Activated CD8-positive, alpha-beta T cell treated with anti-CD3 and anti-CD28 coated beads for 36 hours (primary cell): ENCODE results near the gene GPR173. TPM values are rescaled to one million over a fixed set of nuclear protein-coding genes. Genes with fewer than 3 reads are reported as not detected.

Source experiments
- ATAC-seq: fragments of 200-7000 bp; cut with Tn5 transposase; one replicate; pipeline ENCODE4 v1.10.0; 2021; ENCODE audit warnings: mild to moderate bottlenecking, moderate library complexity
- CTCF ChIA-PET: fragments of 350-600 bp; sonication (Branson Sonifier 250); formaldehyde crosslinking; loops from one replicate; lab custom pipeline; 2021; ENCODE audit warnings: antibody characterized with exemption; lab: Charles Lee
- POLR2A ChIA-PET: fragments of 350-600 bp; sonication (Branson Sonifier 250); formaldehyde crosslinking; loops from one replicate; lab custom pipeline; 2021; ENCODE audit warnings: antibody characterized with exemption; lab: Charles Lee
- DNase-seq: peaks from one replicate; pipeline ENCODE4 v3.0.0-alpha.2; 2020
- H3K27ac Mint-ChIP-seq: one replicate; pipeline ENCODE4 v1.8.0; 2021; ENCODE audit warnings: mild to moderate bottlenecking, mixed read lengths
- H3K27me3 Mint-ChIP-seq: one replicate; pipeline ENCODE4 v1.8.0; 2021; ENCODE audit warnings: mixed read lengths
- H3K36me3 Mint-ChIP-seq: one replicate; pipeline ENCODE4 v1.8.0; 2021; ENCODE audit warnings: low read depth, mixed read lengths
- H3K4me1 Mint-ChIP-seq: one replicate; pipeline ENCODE4 v1.8.0; 2021; ENCODE audit warnings: low read depth, mixed read lengths
- H3K4me3 Mint-ChIP-seq: one replicate; pipeline ENCODE4 v1.8.0; 2021; ENCODE audit warnings: mild to moderate bottlenecking, moderate library complexity, mixed read lengths
- H3K9me3 Mint-ChIP-seq: one replicate; pipeline ENCODE4 v1.8.0; 2021; ENCODE audit warnings: mixed read lengths
- intact Hi-C: fragments of 100-400 bp; cut with micrococcal nuclease; formaldehyde crosslinking; loops from one replicate; pipeline ENCODE4 v1.10.0; 2022
- total RNA-seq, 2 experiments: library from RNA; stranded (reverse); gene quantifications; one replicate each; pipeline ENCODE4 v1.2.3, GENCODE V29; 2021
- TF ChIP-seq, protein P1 (sequence below): fragments of 200-600 bp; IDR thresholded peaks from one replicate; pipeline ENCODE4 v1.8.0; 2022; ENCODE audit warnings: antibody characterized with exemption, mild to moderate bottlenecking

The GPR173 gene
- total RNA-seq, 2 experiments from 2014 or later = 0.36 to 0.70 TPM

DNA sequence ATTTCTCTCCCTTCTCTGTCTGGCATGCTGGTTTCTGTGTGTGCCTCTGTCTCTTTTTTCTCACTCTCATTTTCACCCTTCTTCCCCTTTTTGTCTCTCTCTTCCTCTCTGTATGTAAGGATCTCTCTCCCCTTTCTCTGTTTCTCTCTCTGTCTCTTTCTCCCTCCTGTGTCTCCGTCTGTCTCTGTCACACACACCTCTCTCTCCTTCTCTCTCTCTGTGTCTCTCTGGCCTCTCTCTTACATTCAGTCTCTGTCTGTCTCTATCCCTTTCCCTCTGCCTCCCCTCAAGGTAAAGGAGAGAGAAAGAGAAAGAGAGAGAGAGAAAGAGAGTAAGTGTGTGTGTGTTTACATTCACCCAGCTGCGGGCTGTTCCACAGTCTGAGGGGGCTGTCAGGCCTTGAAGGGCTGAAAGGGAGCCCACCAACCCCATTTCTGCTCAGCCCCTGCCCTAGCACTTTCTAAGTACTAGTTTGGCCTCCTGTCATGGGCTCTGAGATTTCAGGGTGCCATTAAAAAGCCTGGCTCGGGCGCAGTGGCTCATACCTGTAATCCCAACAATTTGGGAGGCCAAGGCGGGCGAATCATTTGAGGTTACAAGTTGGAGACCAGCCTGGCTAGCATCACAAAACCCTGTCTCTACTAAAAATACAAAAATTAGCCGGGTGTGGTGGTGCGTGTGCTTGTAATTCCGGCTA lies 24.0 kb downstream of the GPR173 start:
- DNase-seq (peak; percentile 15), ATAC-seq (peak; percentile 16)
- TF ChIP-seq, protein P1, sequence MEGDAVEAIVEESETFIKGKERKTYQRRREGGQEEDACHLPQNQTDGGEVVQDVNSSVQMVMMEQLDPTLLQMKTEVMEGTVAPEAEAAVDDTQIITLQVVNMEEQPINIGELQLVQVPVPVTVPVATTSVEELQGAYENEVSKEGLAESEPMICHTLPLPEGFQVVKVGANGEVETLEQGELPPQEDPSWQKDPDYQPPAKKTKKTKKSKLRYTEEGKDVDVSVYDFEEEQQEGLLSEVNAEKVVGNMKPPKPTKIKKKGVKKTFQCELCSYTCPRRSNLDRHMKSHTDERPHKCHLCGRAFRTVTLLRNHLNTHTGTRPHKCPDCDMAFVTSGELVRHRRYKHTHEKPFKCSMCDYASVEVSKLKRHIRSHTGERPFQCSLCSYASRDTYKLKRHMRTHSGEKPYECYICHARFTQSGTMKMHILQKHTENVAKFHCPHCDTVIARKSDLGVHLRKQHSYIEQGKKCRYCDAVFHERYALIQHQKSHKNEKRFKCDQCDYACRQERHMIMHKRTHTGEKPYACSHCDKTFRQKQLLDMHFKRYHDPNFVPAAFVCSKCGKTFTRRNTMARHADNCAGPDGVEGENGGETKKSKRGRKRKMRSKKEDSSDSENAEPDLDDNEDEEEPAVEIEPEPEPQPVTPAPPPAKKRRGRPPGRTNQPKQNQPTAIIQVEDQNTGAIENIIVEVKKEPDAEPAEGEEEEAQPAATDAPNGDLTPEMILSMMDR = no peak
- Mint-ChIP-seq H3K36me3 (no peaks in the 10 kb centered on the region), H3K4me1 (peaks cover 12% of the 10 kb centered on the region), H3K4me3 (peak overlapping the region; percentile 85), H3K9me3 (no peaks in the 10 kb centered on the region), H3K27ac (peak overlapping the region; percentile 92), H3K27me3 (no peaks in the 10 kb centered on the region)
- ChIA-PET POLR2A (interaction anchor here (0.9 to 1.5 kb wide), 5 partner anchors 9 to 119 kb away, joined by 3 to 10 read pairs (median 4); partner anchors contain the start of gene TSPYL2), CTCF (interaction anchor here (0.8 to 2.1 kb wide), 8 partner anchors 10 to 116 kb away, joined by 3 to 20 read pairs (median 4); partner anchors contain the start of genes KANTR and TSPYL2)
- intact Hi-C loops = no loop called here

DNA sequence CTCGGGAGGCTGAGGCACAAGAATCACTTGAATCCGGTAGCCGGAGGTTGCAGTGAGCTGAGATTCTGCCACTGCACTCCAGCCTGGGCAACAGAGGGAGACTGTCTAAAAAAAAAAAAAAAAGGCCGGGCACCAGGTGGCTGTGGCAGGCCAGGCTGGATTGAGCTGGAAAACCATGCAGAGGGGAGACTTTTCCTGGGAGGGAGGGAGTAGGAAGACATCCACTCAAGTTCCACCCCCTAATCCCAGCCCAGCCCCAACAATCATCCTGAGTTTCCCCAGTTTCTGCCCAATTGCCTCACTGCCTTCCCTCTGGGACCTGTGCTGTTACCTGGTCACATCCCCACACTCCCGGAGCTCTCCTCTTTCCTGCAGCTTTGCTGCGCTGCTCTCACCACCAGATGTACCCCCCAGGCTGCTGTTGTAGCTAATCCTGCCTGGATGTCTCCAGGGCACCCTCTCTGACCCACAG lies 24.6 kb downstream of the GPR173 start:
- no peaks in the 10 kb centered on the region for H3K36me3 Mint-ChIP-seq
- no peak overlapping the region for H3K27ac Mint-ChIP-seq
- peaks cover 12% of the 10 kb centered on the region for H3K4me1 Mint-ChIP-seq
- H3K9me3 Mint-ChIP-seq = no peaks in the 10 kb centered on the region
- ChIA-PET POLR2A (interaction anchor here (1.5 kb wide), 1 partner anchor 9 kb away, joined by 10 read pairs; the partner anchor contains the start of gene TSPYL2), CTCF (interaction anchor here (1.3 to 2.1 kb wide), 3 partner anchors 9 to 20 kb away, joined by 3 to 20 read pairs (median 7); partner anchors contain the start of gene TSPYL2)
- TF ChIP-seq, protein P1 = no peak
- intact Hi-C loops = no loop called here
- no peak overlapping the region for H3K4me3 Mint-ChIP-seq
- no peaks in the 10 kb centered on the region for H3K27me3 Mint-ChIP-seq
- ATAC-seq (peak; percentile 8), DNase-seq (no peak)

DNA sequence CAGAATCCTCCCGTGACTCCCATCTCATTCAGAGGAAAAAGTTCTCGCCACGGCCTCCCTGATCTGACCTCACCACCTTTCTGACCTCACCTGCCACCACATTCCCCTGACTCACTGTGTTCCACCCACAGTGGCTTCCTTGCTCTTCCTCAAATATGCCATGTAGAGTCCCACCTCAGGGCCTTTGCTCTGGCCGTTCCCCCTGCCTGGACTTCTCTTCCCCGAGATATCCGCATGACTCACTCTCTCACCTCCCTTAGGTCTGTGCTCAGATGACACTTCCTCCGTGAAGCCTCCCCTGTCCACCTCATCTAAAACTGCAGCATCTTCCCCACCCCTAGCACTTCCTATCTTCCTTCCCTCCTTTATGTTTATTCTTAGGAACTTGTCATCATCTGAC lies 26.4 kb downstream of the GPR173 start:
- Mint-ChIP-seq H3K27ac (no peak overlapping the region), H3K27me3 (no peaks in the 10 kb centered on the region), H3K36me3 (no peaks in the 10 kb centered on the region), H3K9me3 (no peaks in the 10 kb centered on the region), H3K4me3 (no peak overlapping the region), H3K4me1 (peaks cover 12% of the 10 kb centered on the region)
- TF ChIP-seq, protein P1 = no peak
- POLR2A ChIA-PET = no interaction called here
- intact Hi-C loops = no loop called here
- CTCF ChIA-PET = no interaction called here
- ATAC-seq (peak; percentile 7), DNase-seq (peak; percentile 33)

DNA sequence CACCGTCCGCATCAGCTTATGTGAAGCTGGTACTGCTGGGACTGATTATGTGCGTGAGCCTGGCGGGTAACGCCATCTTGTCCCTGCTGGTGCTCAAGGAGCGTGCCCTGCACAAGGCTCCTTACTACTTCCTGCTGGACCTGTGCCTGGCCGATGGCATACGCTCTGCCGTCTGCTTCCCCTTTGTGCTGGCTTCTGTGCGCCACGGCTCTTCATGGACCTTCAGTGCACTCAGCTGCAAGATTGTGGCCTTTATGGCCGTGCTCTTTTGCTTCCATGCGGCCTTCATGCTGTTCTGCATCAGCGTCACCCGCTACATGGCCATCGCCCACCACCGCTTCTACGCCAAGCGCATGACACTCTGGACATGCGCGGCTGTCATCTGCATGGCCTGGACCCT lies 28.1 kb downstream of the GPR173 start:
- ATAC-seq (no peak), DNase-seq (no peak)
- CTCF ChIA-PET = no interaction called here
- Mint-ChIP-seq H3K9me3 (no peaks in the 10 kb centered on the region), H3K4me1 (peaks cover 19% of the 10 kb centered on the region), H3K4me3 (no peak overlapping the region), H3K27ac (no peak overlapping the region), H3K36me3 (no peaks in the 10 kb centered on the region), H3K27me3 (no peaks in the 10 kb centered on the region)
- POLR2A ChIA-PET = no interaction called here
- intact Hi-C loops = no loop called here
- TF ChIP-seq, protein P1 = no peak
